ENCODE measurements around the gene WSB2.
"Not testable (repeated sequence)": the region's sequence is repeated elsewhere in the genome, so short reads cannot be mapped to it uniquely, and the experiment has no call there.

WSB2 gene

GRCh38 chr12:118029166-118029565 is 31.8 kb downstream of the WSB2 start:
- H3K36me3 ChIP-seq (ENCODE audit: control insufficient read depth in 1 of 2, insufficient read depth in 2 of 2, low read length in 2 of 2), result peaks cover 38 to 79% of the 10 kb centered on the region in 2 donors
- H3K27ac ChIP-seq (ENCODE audit: low read length), result no peak overlapping the region

DNA sequence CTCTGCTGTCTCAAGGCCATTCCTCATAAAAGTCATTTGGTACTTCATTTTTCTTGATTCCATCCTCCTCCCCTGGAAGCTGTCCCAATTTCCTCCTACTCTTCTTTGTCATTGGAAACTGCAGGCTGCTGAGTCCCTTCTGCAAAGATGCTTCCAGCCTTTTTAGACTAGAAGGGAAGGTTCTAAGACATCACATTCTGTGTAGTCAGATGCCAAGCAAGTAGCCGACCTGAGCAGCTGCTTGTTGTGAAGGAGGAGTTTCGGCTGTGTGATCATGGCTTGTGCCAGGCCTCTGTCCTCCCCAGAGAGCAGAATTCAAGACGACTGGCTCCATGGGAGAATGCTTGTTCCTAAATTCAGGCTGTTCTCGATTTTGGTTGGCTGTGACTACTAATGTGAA is 35.8 kb downstream of the WSB2 start:
- Histone ChIP-seq H3K9me3 (ENCODE audit: control insufficient read depth in 1 of 2, low read length in 2 of 2) (no peaks in the 10 kb centered on the region), H3K36me3 (ENCODE audit: control insufficient read depth in 1 of 2, insufficient read depth in 2 of 2, low read length in 2 of 2) (peaks cover 22 to 64% of the 10 kb centered on the region in 2 donors), H3K27ac (ENCODE audit: low read length) (no peak overlapping the region), H3K27me3 (ENCODE audit: low read depth, low read length) (no peaks in the 10 kb centered on the region), H3K4me1 (ENCODE audit: control insufficient read depth in 1 of 2, insufficient read depth in 2 of 2, low read length in 2 of 2) (no peaks in the 10 kb centered on the region), H3K4me3 (ENCODE audit: low read depth in 1 of 2, low read length in 2 of 2) (no peak overlapping the region)

More at GRCh38 chr12:118029166-118029565, 31.8 kb downstream of the WSB2 start:
- no peak overlapping the region for H3K4me3 ChIP-seq (ENCODE audit: low read depth in 1 of 2, low read length in 2 of 2)
- no peaks in the 10 kb centered on the region for H3K4me1 ChIP-seq (ENCODE audit: control insufficient read depth in 1 of 2, insufficient read depth in 2 of 2, low read length in 2 of 2)
- no peaks in the 10 kb centered on the region for H3K27me3 ChIP-seq (ENCODE audit: low read depth, low read length)
- H3K9me3 ChIP-seq (ENCODE audit: control insufficient read depth in 1 of 2, low read length in 2 of 2), result no peaks in the 10 kb centered on the region

DNA sequence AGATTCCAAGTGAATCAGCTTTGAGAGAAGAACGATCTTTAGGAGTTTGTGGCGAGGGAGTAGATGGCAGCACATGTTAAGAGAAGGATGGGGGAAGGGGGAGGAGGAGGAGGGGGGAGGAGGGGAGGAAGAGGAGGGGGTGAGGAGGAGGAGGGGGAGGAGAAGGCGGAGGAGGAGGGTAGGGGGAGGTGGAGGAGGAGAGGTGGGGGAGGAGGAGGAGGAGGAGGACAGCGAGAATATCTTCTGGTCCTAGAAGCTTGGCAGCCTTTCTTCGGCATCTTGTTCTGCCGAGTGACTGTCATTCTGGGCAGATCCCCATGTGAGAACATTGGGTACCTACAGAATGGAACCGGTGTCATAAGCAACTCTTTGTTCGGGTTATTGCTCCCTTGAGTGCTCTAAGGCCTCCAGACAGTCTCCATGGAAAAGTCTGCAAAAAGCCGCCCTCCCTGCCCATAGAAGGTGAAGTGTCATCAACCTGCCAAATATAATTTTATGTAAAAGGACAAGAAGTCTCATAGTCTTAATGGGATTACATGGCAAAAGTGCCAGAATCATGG is 37.6 kb downstream of the WSB2 start:
- H3K4me1 ChIP-seq (ENCODE audit: control insufficient read depth in 1 of 2, insufficient read depth in 2 of 2, low read length in 2 of 2), result no peaks in the 10 kb centered on the region
- H3K36me3 ChIP-seq (ENCODE audit: control insufficient read depth in 1 of 2, insufficient read depth in 2 of 2, low read length in 2 of 2), result peaks cover 31 to 67% of the 10 kb centered on the region in 2 donors
- no peak overlapping the region for H3K4me3 ChIP-seq (ENCODE audit: low read depth in 1 of 2, low read length in 2 of 2)
- H3K27me3 ChIP-seq (ENCODE audit: low read depth, low read length), result no peaks in the 10 kb centered on the region
- H3K27ac ChIP-seq (ENCODE audit: low read length), result no peak overlapping the region
- no peaks in the 10 kb centered on the region for H3K9me3 ChIP-seq (ENCODE audit: control insufficient read depth in 1 of 2, low read length in 2 of 2)

DNA sequence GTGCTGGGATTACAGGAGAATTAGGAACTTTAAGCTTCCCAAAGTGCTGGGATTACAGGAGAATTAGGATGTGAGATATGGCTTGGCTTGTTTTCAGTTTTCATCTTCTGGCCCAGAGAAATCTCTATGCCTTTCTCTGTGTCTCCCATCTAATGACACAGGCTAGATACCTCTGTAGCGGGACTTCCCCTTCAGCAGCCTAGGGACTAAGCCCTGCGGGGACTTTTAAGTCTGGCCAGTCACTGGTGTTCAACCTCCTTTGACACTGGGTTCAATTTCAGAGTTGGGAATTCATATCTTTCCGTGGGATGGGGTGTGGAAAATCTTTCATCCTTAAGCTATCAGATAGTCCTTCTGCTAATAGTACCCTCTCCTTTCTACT is 38.3 kb downstream of the WSB2 start:
- no peaks in the 10 kb centered on the region for H3K9me3 ChIP-seq (ENCODE audit: control insufficient read depth in 1 of 2, low read length in 2 of 2)
- no peak overlapping the region for H3K27ac ChIP-seq (ENCODE audit: low read length)
- peaks cover 0 to 6% of the 10 kb centered on the region in 2 donors for H3K4me1 ChIP-seq (ENCODE audit: control insufficient read depth in 1 of 2, insufficient read depth in 2 of 2, low read length in 2 of 2)
- H3K4me3 ChIP-seq (ENCODE audit: low read depth in 1 of 2, low read length in 2 of 2), result no peak overlapping the region
- H3K27me3 ChIP-seq (ENCODE audit: low read depth, low read length), result no peaks in the 10 kb centered on the region
- H3K36me3 ChIP-seq (ENCODE audit: control insufficient read depth in 1 of 2, insufficient read depth in 2 of 2, low read length in 2 of 2), result peaks cover 31 to 60% of the 10 kb centered on the region in 2 donors

- H3K27me3 ChIP-seq (ENCODE audit: low read depth, low read length); H3K27ac ChIP-seq (ENCODE audit: low read length); H3K4me3 ChIP-seq (ENCODE audit: low read depth in 1 of 2, low read length in 2 of 2); H3K9me3 ChIP-seq (ENCODE audit: control insufficient read depth in 1 of 2, low read length in 2 of 2): not testable (repeated sequence)
- H3K4me1 ChIP-seq (ENCODE audit: control insufficient read depth in 1 of 2, insufficient read depth in 2 of 2, low read length in 2 of 2), result peaks cover 0 to 12% of the 10 kb centered on the region in 2 donors
- peaks cover 31 to 55% of the 10 kb centered on the region in 2 donors for H3K36me3 ChIP-seq (ENCODE audit: control insufficient read depth in 1 of 2, insufficient read depth in 2 of 2, low read length in 2 of 2)
Observed at GRCh38 chr12:118022097-118022727, 38.8 kb downstream of the WSB2 start.

DNA sequence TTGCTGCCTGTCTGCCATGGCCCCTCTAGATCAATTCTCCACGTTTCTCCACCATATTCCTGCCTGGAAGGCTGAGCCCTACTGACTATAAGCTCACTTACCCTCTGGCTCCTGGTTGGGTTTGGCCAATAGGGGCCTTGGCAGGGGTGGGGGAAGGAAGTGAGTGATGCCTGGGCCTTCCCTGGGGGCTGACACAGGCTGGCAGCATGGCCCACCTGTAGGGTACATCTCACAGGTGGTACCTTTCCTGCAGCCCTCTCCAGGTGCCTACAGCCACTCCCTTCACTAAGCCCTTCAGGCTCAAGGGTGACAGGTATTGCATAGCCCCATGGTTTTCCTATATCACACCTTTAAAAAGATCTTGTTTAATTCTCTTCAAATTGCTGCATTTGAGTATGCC is 40.9 kb downstream of the WSB2 start:
- no peaks in the 10 kb centered on the region for H3K27me3 ChIP-seq (ENCODE audit: low read depth, low read length)
- no peaks in the 10 kb centered on the region for H3K9me3 ChIP-seq (ENCODE audit: control insufficient read depth in 1 of 2, low read length in 2 of 2)
- H3K27ac ChIP-seq (ENCODE audit: low read length), result no peak overlapping the region
- no peak overlapping the region for H3K4me3 ChIP-seq (ENCODE audit: low read depth in 1 of 2, low read length in 2 of 2)
- H3K36me3 ChIP-seq (ENCODE audit: control insufficient read depth in 1 of 2, insufficient read depth in 2 of 2, low read length in 2 of 2), result peaks cover 27 to 39% of the 10 kb centered on the region in 2 donors
- H3K4me1 ChIP-seq (ENCODE audit: control insufficient read depth in 1 of 2, insufficient read depth in 2 of 2, low read length in 2 of 2), result peaks cover 0 to 16% of the 10 kb centered on the region in 2 donors

DNA sequence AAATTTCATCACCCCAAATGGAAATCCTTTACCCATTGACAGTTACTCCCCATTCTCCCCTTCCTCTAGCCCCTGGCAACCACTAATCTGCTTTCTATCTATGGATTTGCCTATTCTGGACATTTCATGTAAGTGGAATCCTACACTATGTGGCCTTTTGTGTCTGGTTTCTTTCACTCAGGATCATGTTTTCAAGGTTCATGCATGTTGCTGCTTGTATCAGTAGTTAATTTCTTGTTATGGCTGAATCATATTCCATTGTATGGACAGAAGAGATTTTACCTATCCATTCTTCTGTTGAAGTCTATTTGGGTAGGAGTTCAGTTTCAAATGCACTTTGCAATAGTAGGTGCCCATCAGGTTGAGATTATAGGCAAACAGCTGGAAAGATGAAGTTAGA is 43.1 kb downstream of the WSB2 start:
- Histone ChIP-seq H3K27me3 (ENCODE audit: low read depth, low read length) (no peaks in the 10 kb centered on the region), H3K27ac (ENCODE audit: low read length) (no peak overlapping the region), H3K36me3 (ENCODE audit: control insufficient read depth in 1 of 2, insufficient read depth in 2 of 2, low read length in 2 of 2) (peaks cover 23 to 31% of the 10 kb centered on the region in 2 donors), H3K9me3 (ENCODE audit: control insufficient read depth in 1 of 2, low read length in 2 of 2) (no peaks in the 10 kb centered on the region), H3K4me1 (ENCODE audit: control insufficient read depth in 1 of 2, insufficient read depth in 2 of 2, low read length in 2 of 2) (peaks cover 0 to 16% of the 10 kb centered on the region in 2 donors), H3K4me3 (ENCODE audit: low read depth in 1 of 2, low read length in 2 of 2) (no peak overlapping the region)

DNA sequence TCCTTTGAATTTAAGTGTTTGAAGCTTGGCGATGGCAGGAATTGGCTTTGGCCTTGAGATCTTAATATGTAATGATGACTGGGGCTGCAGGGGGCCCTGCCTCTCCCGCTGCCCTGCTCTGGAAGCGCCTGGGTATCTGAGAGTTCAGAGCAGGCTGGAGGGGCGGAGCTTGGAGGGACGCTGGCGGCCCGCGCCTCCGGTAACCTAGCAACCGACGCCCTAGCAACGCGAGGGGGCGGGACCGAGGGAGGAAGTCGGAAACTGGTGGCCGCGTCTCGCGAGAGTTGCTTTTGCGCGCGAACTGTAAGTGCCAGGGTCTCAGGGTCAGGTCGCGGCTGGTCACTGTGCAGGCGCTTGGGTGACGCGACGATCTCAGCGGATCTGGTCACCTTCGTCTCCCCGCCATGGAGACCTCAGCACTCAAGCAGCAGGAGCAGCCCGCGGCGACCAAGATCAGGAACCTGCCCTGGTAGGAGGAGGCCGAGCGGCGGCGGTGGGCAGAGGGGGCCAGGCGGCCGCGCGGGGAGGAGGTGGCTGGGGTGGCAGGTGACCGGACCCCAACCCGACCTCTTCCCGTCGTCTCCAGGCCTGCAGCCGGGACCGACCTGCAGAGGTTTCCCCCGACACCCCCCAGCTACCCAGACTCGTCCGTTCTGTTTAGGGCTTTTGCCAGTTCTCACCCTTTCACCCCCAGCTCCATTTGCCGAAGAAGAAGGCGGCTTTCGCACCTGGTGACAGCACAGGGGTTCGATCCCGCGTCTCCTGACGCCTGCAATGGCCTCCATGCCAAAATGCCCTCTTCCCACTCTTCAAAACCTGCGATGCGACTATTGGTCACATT is 44.3 kb downstream of the WSB2 start, which contains the start of gene RFC5:
Gene RFC5, plus strand, starts transcription at position 280 of the 841 bp plus-strand sequence. Its CDS starts 125 bp downstream, at position 405.
- Histone ChIP-seq H3K4me3 (ENCODE audit: low read depth in 1 of 2, low read length in 2 of 2) (peak within 1 kb of the TSS; percentile 82 to 98), H3K27me3 (ENCODE audit: low read depth, low read length) (no peaks in the 10 kb centered on the region), H3K4me1 (ENCODE audit: control insufficient read depth in 1 of 2, insufficient read depth in 2 of 2, low read length in 2 of 2) (peaks cover 0 to 16% of the 10 kb centered on the region in 2 donors), H3K9me3 (ENCODE audit: control insufficient read depth in 1 of 2, low read length in 2 of 2) (no peaks in the 10 kb centered on the region), H3K27ac (ENCODE audit: low read length) (no peak within 1 kb of the TSS), H3K36me3 (ENCODE audit: control insufficient read depth in 1 of 2, insufficient read depth in 2 of 2, low read length in 2 of 2) (peaks cover 22 to 23% of the 10 kb centered on the region in 2 donors)

GRCh38 chr12:118015944-118016343 is 45.0 kb downstream of the WSB2 start:
- Histone ChIP-seq H3K27me3 (ENCODE audit: low read depth, low read length) (no peaks in the 10 kb centered on the region), H3K27ac (ENCODE audit: low read length) (no peak overlapping the region), H3K4me1 (ENCODE audit: control insufficient read depth in 1 of 2, insufficient read depth in 2 of 2, low read length in 2 of 2) (peaks cover 0 to 16% of the 10 kb centered on the region in 2 donors), H3K9me3 (ENCODE audit: control insufficient read depth in 1 of 2, low read length in 2 of 2) (no peaks in the 10 kb centered on the region), H3K4me3 (ENCODE audit: low read depth in 1 of 2, low read length in 2 of 2) (peak overlapping the region; percentile 82 to 98), H3K36me3 (ENCODE audit: control insufficient read depth in 1 of 2, insufficient read depth in 2 of 2, low read length in 2 of 2) (peaks cover 16 to 19% of the 10 kb centered on the region in 2 donors)

- peaks cover 13% of the 10 kb centered on the region in 2 donors for H3K36me3 ChIP-seq (ENCODE audit: control insufficient read depth in 1 of 2, insufficient read depth in 2 of 2, low read length in 2 of 2)
- H3K27me3 ChIP-seq (ENCODE audit: low read depth, low read length), result no peaks in the 10 kb centered on the region
- H3K4me1 ChIP-seq (ENCODE audit: control insufficient read depth in 1 of 2, insufficient read depth in 2 of 2, low read length in 2 of 2), result peaks cover 0 to 16% of the 10 kb centered on the region in 2 donors
- no peak overlapping the region for H3K27ac ChIP-seq (ENCODE audit: low read length)
- no peaks in the 10 kb centered on the region for H3K9me3 ChIP-seq (ENCODE audit: control insufficient read depth in 1 of 2, low read length in 2 of 2)
- H3K4me3 ChIP-seq (ENCODE audit: low read depth in 1 of 2, low read length in 2 of 2), result no peak overlapping the region
Observed at GRCh38 chr12:118015306-118015705, 45.7 kb downstream of the WSB2 start.

GRCh38 chr12:118013283-118013682 is 47.7 kb downstream of the WSB2 start:
- H3K36me3 ChIP-seq (ENCODE audit: control insufficient read depth in 1 of 2, insufficient read depth in 2 of 2, low read length in 2 of 2), result no peaks in the 10 kb centered on the region
- H3K4me1 ChIP-seq (ENCODE audit: control insufficient read depth in 1 of 2, insufficient read depth in 2 of 2, low read length in 2 of 2), result peaks cover 0 to 15% of the 10 kb centered on the region in 2 donors
- no peaks in the 10 kb centered on the region for H3K9me3 ChIP-seq (ENCODE audit: control insufficient read depth in 1 of 2, low read length in 2 of 2)
- H3K4me3 ChIP-seq (ENCODE audit: low read depth in 1 of 2, low read length in 2 of 2), result no peak overlapping the region
- no peak overlapping the region for H3K27ac ChIP-seq (ENCODE audit: low read length)
- H3K27me3 ChIP-seq (ENCODE audit: low read depth, low read length), result no peaks in the 10 kb centered on the region

All from muscle layer of duodenum (tissue), 2 donors.